NT2/D1 (cell line): ENCODE measurements around the gene MTREX.

Experiments
- DNase-seq: peaks from one replicate; pipeline ENCODE4 v3.0.0-alpha.2; 2011; ENCODE audit warnings: low read depth, low spot score
- H3K27me3 ChIP-seq: 2 replicates; pipeline ENCODE4 v1.6.0; 2011; ENCODE audit warnings: mild to moderate bottlenecking; ENCODE audit not compliant: insufficient read length, insufficient read depth
- H3K36me3 ChIP-seq: 2 replicates; pipeline ENCODE4 v1.6.1; 2011; ENCODE audit warnings: mild to moderate bottlenecking, low read length, mixed read lengths; ENCODE audit not compliant: insufficient read depth, insufficient read length
- H3K4me1 ChIP-seq: 2 replicates; pipeline ENCODE4 v1.5.1; 2011; ENCODE audit not compliant: insufficient read depth, insufficient read length
- H3K4me3 ChIP-seq: 2 replicates; pipeline ENCODE4 v1.5.1; 2011; ENCODE audit warnings: low read depth; ENCODE audit not compliant: insufficient read length
- H3K9ac ChIP-seq: 2 replicates; pipeline ENCODE4 v1.6.0; 2011; ENCODE audit warnings: low read depth; ENCODE audit not compliant: insufficient read length
- H3K9me3 ChIP-seq: 2 replicates; pipeline ENCODE4 v1.5.1; 2011; ENCODE audit warnings: mild to moderate bottlenecking, low read length; ENCODE audit not compliant: insufficient read depth
- SUZ12 ChIP-seq: IDR thresholded peaks from 2 replicates; pipeline ENCODE4 v1.6.1; 2011; ENCODE audit not compliant: insufficient read length, insufficient read depth; ENCODE audit errors: extremely low read depth
- YY1 ChIP-seq: IDR thresholded peaks from 2 replicates; pipeline ENCODE4 v1.6.1; 2011; ENCODE audit not compliant: insufficient read length, insufficient read depth
- ZNF274 ChIP-seq: IDR thresholded peaks from 2 replicates; pipeline ENCODE4 v1.6.1; 2011; ENCODE audit warnings: mild to moderate bottlenecking, low read depth, low read length

The MTREX gene

DNA sequence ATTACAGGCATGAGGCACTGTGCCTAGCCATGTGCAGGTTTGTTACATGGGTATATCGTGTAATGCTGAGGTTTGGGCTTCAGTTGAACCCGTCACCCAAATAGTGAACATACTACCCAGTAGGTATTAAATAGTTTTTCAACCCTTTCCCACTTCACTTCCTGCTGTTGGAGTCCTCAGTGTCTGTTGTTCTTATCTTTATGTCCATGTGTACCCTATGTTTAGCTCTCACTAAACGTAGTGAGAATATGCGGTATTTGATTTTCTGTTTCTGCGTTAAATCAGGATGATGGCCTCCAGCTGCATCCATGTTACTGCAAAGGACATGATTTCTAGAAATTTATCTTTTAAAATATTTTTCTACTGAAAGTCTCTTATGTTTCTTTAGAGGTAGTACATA, 17.8 kb downstream of the MTREX start:
- H3K4me3 ChIP-seq = no peak overlapping the region
- no peak overlapping the region for H3K9ac ChIP-seq
- no peaks in the 10 kb centered on the region for H3K4me1 ChIP-seq
- no peak for DNase-seq
- no peak for TF ChIP-seq ZNF274
- no peak for TF ChIP-seq YY1
- TF ChIP-seq SUZ12 = no peak
- no peaks in the 10 kb centered on the region for H3K27me3 ChIP-seq
- H3K9me3 ChIP-seq = no peaks in the 10 kb centered on the region
- peaks cover 49% of the 10 kb centered on the region for H3K36me3 ChIP-seq

DNA sequence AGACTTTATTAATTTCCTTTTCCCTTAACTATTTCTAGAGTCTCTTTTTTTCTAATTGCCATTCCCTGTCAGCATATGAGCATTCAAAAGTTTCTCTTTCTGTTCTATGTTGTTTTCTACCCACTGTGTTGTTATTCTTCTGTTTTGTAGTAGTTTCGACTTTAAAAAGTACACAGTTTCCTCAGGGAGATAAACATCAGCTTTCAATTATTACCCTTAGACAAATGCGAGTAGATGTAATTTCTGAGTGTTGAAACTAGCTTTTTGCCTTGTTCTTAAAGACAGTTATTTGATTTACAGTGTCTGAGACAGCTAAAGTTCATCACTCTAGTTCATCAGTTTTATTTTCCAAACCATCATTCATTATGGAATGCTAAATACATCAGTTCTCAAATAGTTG, 19.5 kb downstream of the MTREX start:
- H3K27me3 ChIP-seq = no peaks in the 10 kb centered on the region
- H3K9ac ChIP-seq = no peak overlapping the region
- H3K4me3 ChIP-seq = no peak overlapping the region
- no peak for TF ChIP-seq SUZ12
- TF ChIP-seq YY1 = no peak
- no peak for TF ChIP-seq ZNF274
- no peaks in the 10 kb centered on the region for H3K4me1 ChIP-seq
- peaks cover 63% of the 10 kb centered on the region for H3K36me3 ChIP-seq
- no peaks in the 10 kb centered on the region for H3K9me3 ChIP-seq
- no peak for DNase-seq

DNA sequence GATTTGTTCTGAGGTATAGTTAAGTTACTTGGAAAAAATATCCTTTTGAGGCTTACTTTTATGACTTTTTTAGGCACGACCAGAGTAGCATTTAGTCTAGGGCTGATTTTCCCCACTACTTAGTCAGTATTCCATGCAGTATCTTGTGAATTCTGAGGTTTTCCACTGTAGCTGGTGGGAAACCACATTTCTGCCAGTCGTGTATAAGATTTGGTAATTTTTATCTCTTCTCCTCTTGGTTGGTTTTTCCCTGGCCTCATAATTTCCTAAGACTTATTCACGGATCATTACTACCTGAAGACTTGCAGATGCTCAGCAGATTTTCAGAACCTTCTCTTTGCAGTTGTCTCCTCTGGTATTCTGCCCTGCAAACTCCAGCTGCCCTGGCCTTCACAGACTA, 23.5 kb downstream of the MTREX start:
- no peaks in the 10 kb centered on the region for H3K4me1 ChIP-seq
- H3K9ac ChIP-seq = no peak overlapping the region
- no peak overlapping the region for H3K4me3 ChIP-seq
- no peak for TF ChIP-seq ZNF274
- no peak for TF ChIP-seq YY1
- TF ChIP-seq SUZ12 = no peak
- H3K27me3 ChIP-seq = no peaks in the 10 kb centered on the region
- H3K9me3 ChIP-seq = no peaks in the 10 kb centered on the region
- H3K36me3 ChIP-seq = peaks cover 52% of the 10 kb centered on the region
- no peak for DNase-seq

DNA sequence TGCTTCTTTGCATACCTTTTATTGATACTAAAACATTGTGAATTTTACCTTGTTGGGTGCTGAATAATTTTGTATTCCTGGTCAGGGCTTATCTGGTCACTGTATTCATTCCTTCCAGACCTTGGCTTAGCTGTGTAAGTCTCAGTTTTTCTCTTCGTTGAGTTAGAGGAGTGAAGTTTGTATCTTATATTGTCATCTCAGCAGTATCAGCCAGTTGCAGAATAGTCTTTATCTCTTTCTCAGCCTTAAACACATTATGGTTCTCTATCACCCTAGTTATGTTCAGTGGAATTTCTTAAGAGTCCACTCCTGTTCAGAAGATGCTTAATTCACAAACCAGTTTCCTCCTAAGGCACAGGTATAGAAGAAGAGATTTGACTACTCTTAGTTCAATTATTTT, 25.2 kb downstream of the MTREX start:
- TF ChIP-seq ZNF274 (no peak), YY1 (no peak), SUZ12 (no peak)
- peaks cover 40% of the 10 kb centered on the region for H3K36me3 ChIP-seq

DNA sequence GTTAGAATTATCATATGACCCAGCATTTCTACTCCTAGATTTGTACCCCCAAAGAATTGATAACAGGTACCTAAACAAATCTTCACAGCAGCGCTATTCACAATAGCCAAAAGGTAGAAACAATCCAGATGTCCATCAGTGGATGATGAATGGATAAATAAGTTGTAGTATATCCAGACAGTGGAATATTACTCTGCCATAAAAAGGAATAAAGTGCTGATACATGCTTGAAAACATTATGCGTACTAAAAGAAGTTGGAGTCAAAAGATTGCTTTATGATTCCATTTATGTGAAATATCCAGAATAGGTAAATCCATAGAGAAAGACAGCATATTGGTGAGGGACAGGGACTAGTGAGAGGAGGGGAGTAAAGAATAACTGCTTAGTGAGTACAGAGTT, 26.0 kb downstream of the MTREX start:
- no peak for DNase-seq
- Histone ChIP-seq H3K36me3 (peaks cover 32% of the 10 kb centered on the region), H3K9me3 (no peaks in the 10 kb centered on the region), H3K4me1 (no peaks in the 10 kb centered on the region), H3K27me3 (no peaks in the 10 kb centered on the region), H3K9ac (no peak overlapping the region), H3K4me3 (no peak overlapping the region)
- TF ChIP-seq SUZ12 = no peak
- no peak for TF ChIP-seq YY1
- no peak for TF ChIP-seq ZNF274

More for the DNA sequence above, 25.2 kb downstream of the MTREX start:
- H3K27me3 ChIP-seq = no peaks in the 10 kb centered on the region
- DNase-seq = no peak
- H3K9ac ChIP-seq = no peak overlapping the region
- no peaks in the 10 kb centered on the region for H3K9me3 ChIP-seq
- H3K4me1 ChIP-seq = no peaks in the 10 kb centered on the region
- no peak overlapping the region for H3K4me3 ChIP-seq

DNA sequence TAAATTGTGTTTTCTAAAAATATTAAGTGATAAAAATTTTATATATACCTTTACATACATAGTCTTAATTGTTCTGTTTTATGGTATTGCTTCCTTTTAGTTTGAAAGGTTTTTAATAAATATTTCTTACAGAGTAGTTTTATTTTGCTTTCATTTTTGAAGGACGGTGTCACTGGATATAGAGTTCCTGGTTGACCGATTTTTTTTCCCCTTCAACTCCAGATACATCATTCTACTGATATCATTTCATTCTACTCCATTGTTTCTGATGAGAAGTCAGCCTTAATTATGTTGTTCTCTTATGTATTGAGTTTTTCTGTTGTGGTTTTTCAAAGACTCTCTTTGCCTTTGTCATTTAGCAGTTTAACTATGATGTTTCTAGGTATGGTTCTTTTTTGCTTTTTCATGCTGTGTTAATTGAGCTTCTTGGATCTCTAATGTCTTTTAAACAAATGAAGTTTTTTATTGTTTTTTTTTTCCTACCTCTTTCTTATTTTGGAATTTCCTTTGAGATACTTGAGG, 30.4 kb downstream of the MTREX start:
- no peak for DNase-seq
- peaks cover 27% of the 10 kb centered on the region for H3K36me3 ChIP-seq
- no peaks in the 10 kb centered on the region for H3K4me1 ChIP-seq
- no peak overlapping the region for H3K4me3 ChIP-seq
- TF ChIP-seq ZNF274 = no peak
- TF ChIP-seq SUZ12 = no peak
- TF ChIP-seq YY1 = no peak
- no peak overlapping the region for H3K9ac ChIP-seq
- H3K9me3 ChIP-seq = no peaks in the 10 kb centered on the region
- no peaks in the 10 kb centered on the region for H3K27me3 ChIP-seq

DNA sequence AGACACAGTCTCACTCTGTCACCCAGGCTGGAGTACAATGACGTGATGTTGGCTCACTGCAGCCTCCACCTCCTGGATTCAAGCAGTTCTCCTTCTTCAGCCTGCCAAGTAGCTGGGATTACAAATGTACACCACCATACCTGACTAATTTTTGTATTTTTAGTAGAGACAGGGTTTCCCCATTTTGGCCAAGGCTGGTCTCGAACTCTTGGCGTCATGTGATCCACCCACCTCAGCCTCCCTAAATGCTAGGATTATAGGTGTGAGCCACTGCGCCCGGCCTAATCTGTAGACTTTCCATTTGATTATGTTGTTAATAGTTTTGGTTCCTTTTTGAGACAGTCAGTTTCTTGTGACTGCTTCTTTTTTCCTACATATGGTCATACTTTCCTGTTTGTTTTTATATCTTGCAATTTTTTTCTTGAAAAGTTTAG, 31.0 kb downstream of the MTREX start:
- Histone ChIP-seq H3K9ac (no peak overlapping the region), H3K4me3 (no peak overlapping the region), H3K36me3 (peaks cover 31% of the 10 kb centered on the region), H3K4me1 (no peaks in the 10 kb centered on the region), H3K9me3 (no peaks in the 10 kb centered on the region), H3K27me3 (no peaks in the 10 kb centered on the region)
- no peak for DNase-seq
- no peak for TF ChIP-seq YY1
- no peak for TF ChIP-seq SUZ12
- TF ChIP-seq ZNF274 = no peak

DNA sequence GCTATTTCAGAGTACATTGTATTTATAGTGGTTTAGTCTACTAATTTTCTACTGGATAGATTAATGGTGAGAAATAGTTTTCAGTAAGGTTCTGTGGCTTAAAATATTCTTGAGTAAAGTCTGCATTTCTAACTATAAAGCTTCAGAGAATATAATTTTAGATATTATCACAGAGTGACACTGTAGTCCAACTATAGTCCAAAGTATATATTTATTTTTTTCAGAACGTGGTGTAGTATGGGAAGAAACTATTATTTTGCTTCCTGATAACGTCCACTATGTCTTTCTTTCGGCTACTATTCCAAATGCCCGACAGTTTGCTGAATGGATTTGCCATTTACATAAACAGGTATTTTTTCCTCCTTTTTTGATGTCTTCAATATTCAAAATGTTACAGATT, 35.3 kb downstream of the MTREX start:
- Histone ChIP-seq H3K27me3 (no peaks in the 10 kb centered on the region), H3K9ac (no peak overlapping the region), H3K36me3 (peaks cover 64% of the 10 kb centered on the region), H3K4me1 (no peaks in the 10 kb centered on the region), H3K9me3 (peaks cover 6% of the 10 kb centered on the region; the same call in 1 of the 2 replicates), H3K4me3 (no peak overlapping the region)
- TF ChIP-seq ZNF274 (no peak), YY1 (no peak), SUZ12 (no peak)
- DNase-seq = no peak
